BJ (cell line): ENCODE measurements around the gene C6orf62. TPM values are rescaled to one million over a fixed set of nuclear protein-coding genes. Genes with fewer than 3 reads are reported as not detected.
"Not testable (repeated sequence)": the region's sequence is repeated elsewhere in the genome, so short reads cannot be mapped to it uniquely, and the experiment has no call there.

Source experiments
- CTCF ChIA-PET: fragments of 350-600 bp; formaldehyde crosslinking; extraction: SDS; loops from one replicate; lab custom pipeline; 2021; ENCODE audit warnings: antibody characterized with exemption, inconsistent platforms; lab: Yijun Ruan, JAX
- POLR2A ChIA-PET: fragments of 300-600 bp; sonication (Branson Sonifier 250); formaldehyde crosslinking; extraction: SDS; loops from one replicate; lab custom pipeline; 2021; ENCODE audit warnings: antibody characterized with exemption; lab: Charles Lee
- DNase-seq: peaks from one replicate; pipeline ENCODE4 v3.0.0-alpha.2; 2011; ENCODE audit warnings: low read depth
- H3K27me3 ChIP-seq: 2 replicates; pipeline ENCODE4 v1.6.0; 2011; ENCODE audit warnings: low read length; ENCODE audit not compliant: control insufficient read depth, insufficient read depth
- H3K36me3 ChIP-seq: 2 replicates; pipeline ENCODE4 v1.5.1; 2011; ENCODE audit warnings: low read length; ENCODE audit not compliant: control insufficient read depth, insufficient read depth
- H3K4me3 ChIP-seq: 2 replicates; pipeline ENCODE4 v1.5.1; 2011; ENCODE audit warnings: low read depth, mild to moderate bottlenecking, control low read depth, low read length
- polyA plus RNA-seq: library from polyadenylated mRNA; depleted of rRNA; stranded (reverse); fragments of >200 nt; gene quantifications from 2 replicates; pipeline ENCODE4 v1.2.3, GENCODE V29; 2011
- TF ChIP-seq, protein P1 (sequence below): IDR thresholded peaks from 2 replicates; pipeline ENCODE4 v1.5.1; 2011; ENCODE audit warnings: low read depth, mild to moderate bottlenecking, control low read depth, inconsistent platforms, low read length, moderate library complexity; ENCODE audit not compliant: insufficient read depth

The C6orf62 gene
- polyA plus RNA-seq, 1 experiment, result 38.9 TPM

- POLR2A ChIA-PET, result interaction anchor here (0.9 to 1.0 kb wide), 2 partner anchors 21 to 22 kb away, joined by 3 to 5 read pairs; no protein-coding TSS in a partner anchor
These were observed 24.4 kb upstream of the C6orf62 start for GRCh38 chr6:24743265-24743943.

DNA sequence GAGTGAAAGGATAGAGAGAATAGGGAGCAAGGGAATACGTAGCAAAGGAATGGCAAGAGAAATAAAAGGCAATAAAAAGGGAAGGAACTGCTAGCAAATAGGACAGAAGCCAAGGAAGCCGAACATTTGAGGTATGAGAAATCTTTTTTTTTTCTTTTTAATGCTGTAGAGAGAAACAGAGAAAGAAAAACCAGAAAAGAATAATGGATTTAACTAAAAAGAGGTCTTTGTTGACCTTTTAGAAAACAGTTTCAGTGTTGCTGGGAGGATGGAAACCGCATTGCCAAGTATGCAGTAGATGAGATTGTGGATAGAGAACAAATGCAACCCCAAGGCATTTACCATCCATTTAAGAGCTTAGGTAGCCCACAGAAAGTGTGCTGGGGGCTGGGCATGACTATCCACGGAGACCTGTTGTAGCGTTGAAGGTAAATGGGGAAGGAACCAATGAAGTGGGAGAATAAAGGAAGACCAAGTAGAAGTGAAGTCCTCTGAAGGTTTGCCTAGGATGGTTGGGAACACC is 23.3 kb upstream of the C6orf62 start:
- CTCF ChIA-PET, result interaction anchor here (1.2 to 1.3 kb wide), 3 partner anchors 9 to 161 kb away, joined by 3 to 5 read pairs (median 4); no protein-coding TSS in a partner anchor
- Histone ChIP-seq H3K36me3 (no peaks in the 10 kb centered on the region), H3K27me3 (no peaks in the 10 kb centered on the region), H3K4me3 (no peak overlapping the region)
- no peak for DNase-seq
- TF ChIP-seq, protein P1, sequence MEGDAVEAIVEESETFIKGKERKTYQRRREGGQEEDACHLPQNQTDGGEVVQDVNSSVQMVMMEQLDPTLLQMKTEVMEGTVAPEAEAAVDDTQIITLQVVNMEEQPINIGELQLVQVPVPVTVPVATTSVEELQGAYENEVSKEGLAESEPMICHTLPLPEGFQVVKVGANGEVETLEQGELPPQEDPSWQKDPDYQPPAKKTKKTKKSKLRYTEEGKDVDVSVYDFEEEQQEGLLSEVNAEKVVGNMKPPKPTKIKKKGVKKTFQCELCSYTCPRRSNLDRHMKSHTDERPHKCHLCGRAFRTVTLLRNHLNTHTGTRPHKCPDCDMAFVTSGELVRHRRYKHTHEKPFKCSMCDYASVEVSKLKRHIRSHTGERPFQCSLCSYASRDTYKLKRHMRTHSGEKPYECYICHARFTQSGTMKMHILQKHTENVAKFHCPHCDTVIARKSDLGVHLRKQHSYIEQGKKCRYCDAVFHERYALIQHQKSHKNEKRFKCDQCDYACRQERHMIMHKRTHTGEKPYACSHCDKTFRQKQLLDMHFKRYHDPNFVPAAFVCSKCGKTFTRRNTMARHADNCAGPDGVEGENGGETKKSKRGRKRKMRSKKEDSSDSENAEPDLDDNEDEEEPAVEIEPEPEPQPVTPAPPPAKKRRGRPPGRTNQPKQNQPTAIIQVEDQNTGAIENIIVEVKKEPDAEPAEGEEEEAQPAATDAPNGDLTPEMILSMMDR, result no peak
- POLR2A ChIA-PET, result interaction anchor here (1.0 kb wide), 1 partner anchor 20 kb away, joined by 3 read pairs; no protein-coding TSS in a partner anchor

More at GRCh38 chr6:24743265-24743943, 24.4 kb upstream of the C6orf62 start:
- TF ChIP-seq, protein P1, result no peak
- H3K4me3 ChIP-seq, result no peak overlapping the region
- H3K27me3 ChIP-seq, result no peaks in the 10 kb centered on the region
- DNase-seq, result peak; percentile 88
- H3K36me3 ChIP-seq, result no peaks in the 10 kb centered on the region
- CTCF ChIA-PET, result interaction anchor here (1.0 to 1.3 kb wide), 4 partner anchors 10 to 162 kb away, joined by 3 to 5 read pairs (median 4); no protein-coding TSS in a partner anchor

DNA sequence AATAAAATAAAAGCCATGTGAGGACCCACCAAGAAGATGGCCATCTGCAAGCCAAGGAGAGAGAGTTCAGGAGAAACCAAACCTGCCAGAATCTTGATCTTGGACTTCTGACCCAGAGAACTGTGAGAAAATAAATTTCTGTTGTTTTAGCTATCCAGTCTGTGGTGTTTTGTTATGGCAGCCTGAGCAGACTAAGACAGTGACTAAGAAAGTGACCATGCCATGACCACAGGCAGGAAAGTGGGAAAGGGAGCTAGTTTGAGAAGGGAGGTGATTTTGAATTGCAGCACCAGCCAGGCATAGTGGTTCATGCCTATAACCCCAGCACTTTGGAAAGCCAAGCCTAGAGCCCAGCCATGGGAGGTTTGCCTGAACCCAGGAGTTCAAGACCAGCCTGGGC is 21.9 kb upstream of the C6orf62 start:
- no peak for DNase-seq
- H3K36me3 ChIP-seq, result no peaks in the 10 kb centered on the region
- TF ChIP-seq, protein P1, result no peak
- no peak overlapping the region for H3K4me3 ChIP-seq
- no peaks in the 10 kb centered on the region for H3K27me3 ChIP-seq
- CTCF ChIA-PET, result interaction anchor here (0.8 kb wide), 1 partner anchor 314 kb away, joined by 3 read pairs; no protein-coding TSS in a partner anchor
- POLR2A ChIA-PET, result no interaction called here

DNA sequence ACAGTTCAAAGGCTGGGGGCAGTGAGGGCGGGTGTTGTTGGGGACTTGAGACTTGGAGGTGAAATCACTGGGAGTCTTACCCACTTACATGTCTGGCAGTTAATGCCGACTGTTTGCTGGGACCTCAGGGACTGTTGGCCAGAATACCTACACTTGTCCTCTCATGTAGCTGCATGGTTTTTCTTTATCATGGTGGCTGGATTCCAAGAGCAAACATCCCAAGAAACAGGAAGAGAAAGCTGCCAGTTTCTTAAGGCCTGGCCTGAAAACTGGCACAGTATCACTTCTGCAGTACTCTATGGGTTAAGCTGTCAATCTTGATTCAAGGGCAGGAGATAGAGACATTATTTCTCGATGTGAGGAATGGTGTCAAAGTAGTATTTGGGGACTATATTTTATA is 19.8 kb upstream of the C6orf62 start:
- CTCF ChIA-PET, result interaction anchor here (1.0 kb wide), 1 partner anchor 12 kb away, joined by 3 read pairs; no protein-coding TSS in a partner anchor
- Histone ChIP-seq H3K36me3 (no peaks in the 10 kb centered on the region), H3K4me3 (no peak overlapping the region), H3K27me3 (no peaks in the 10 kb centered on the region)
- DNase-seq, result no peak
- POLR2A ChIA-PET, result no interaction called here
- TF ChIP-seq, protein P1, result no peak

DNA sequence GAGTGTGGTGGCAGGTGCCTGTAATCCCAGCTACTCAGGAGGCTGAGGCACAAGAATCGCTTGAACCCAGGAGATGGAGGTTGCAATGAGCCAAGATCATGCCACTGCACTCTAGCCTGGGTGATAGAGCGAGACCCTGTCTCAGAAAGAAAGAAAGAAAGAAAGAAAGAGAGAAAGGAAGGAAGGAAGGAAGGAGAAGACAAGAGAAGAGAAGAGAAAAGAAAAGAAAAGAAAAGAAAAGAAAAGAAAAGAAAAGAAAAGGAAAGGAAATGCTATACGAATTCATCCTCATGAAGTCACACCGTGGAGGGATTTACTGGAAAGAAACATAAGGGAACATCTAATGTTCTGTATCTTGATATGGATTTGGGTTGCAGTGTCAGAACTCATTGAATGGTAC is 15.8 kb upstream of the C6orf62 start:
- H3K4me3 ChIP-seq, POLR2A ChIA-PET, DNase-seq, H3K27me3 ChIP-seq, H3K36me3 ChIP-seq: not testable (repeated sequence)
- CTCF ChIA-PET, result interaction anchor here (0.6 kb wide), 1 partner anchor 178 kb away, joined by 3 read pairs; no protein-coding TSS in a partner anchor
